Measurements from ENCODE around the gene NPIPB12. TPM values are rescaled to one million over a fixed set of nuclear protein-coding genes. Genes with fewer than 3 reads are reported as not detected.
"Not testable (repeated sequence)": the region's sequence is repeated elsewhere in the genome, so short reads cannot be mapped to it uniquely, and the experiment has no call there.

Gene NPIPB12
- 11.5 and 14.3 TPM in 2 replicates for total RNA-seq
- 39.0 and 48.2 TPM in 2 replicates for polyA plus RNA-seq

- H3K79me2 ChIP-seq; H3K9me3 ChIP-seq (ENCODE audit: low read depth); H3K4me3 ChIP-seq; DNase-seq (ENCODE audit: low spot score); H3K4me2 ChIP-seq; H3K4me1 ChIP-seq (ENCODE audit: insufficient read depth); H3K27ac ChIP-seq; H3K27me3 ChIP-seq; H3K36me3 ChIP-seq (replicated peaks; ENCODE audit: insufficient read depth, low read depth); H4K20me1 ChIP-seq (ENCODE audit: insufficient read depth, poor library complexity, severe bottlenecking); H2AFZ ChIP-seq; H3K9me2 ChIP-seq (replicated peaks; ENCODE audit: insufficient read depth): not testable (repeated sequence)
- WGBS (ENCODE audit: low lambda C conversion rate, missing lambda C conversion rate): no CpG with 5 or more reads among the region's 6 CpGs
Measured at GRCh38 chr16:29506308-29506707, at the start of gene NPIPB12. Gene NPIPB12, minus strand, starts transcription at chr16:29506408.

GRCh38 chr16:29521520-29521919 is 15.3 kb upstream of the NPIPB12 start:
- H3K4me1 ChIP-seq (ENCODE audit: insufficient read depth); DNase-seq (ENCODE audit: low spot score); H3K4me3 ChIP-seq; H3K9me3 ChIP-seq (ENCODE audit: low read depth); H3K79me2 ChIP-seq; H3K27ac ChIP-seq; H3K36me3 ChIP-seq (replicated peaks; ENCODE audit: insufficient read depth, low read depth); H3K9me2 ChIP-seq (replicated peaks; ENCODE audit: insufficient read depth); H4K20me1 ChIP-seq (ENCODE audit: insufficient read depth, poor library complexity, severe bottlenecking); H3K27me3 ChIP-seq; H3K4me2 ChIP-seq; H2AFZ ChIP-seq: not testable (repeated sequence)
- WGBS (ENCODE audit: low lambda C conversion rate, missing lambda C conversion rate): 44% methylated on average over 2 of the region's 5 CpGs

GRCh38 chr16:29482276-29482675 is 23.9 kb downstream of the NPIPB12 start:
- WGBS (ENCODE audit: low lambda C conversion rate, missing lambda C conversion rate): 92% methylated on average over 9 of the region's 12 CpGs
- H2AFZ ChIP-seq; H3K36me3 ChIP-seq (replicated peaks; ENCODE audit: insufficient read depth, low read depth); H3K4me3 ChIP-seq; H3K4me2 ChIP-seq; H3K79me2 ChIP-seq; H3K9me2 ChIP-seq (replicated peaks; ENCODE audit: insufficient read depth); H3K27me3 ChIP-seq; DNase-seq (ENCODE audit: low spot score); H3K4me1 ChIP-seq (ENCODE audit: insufficient read depth); H3K27ac ChIP-seq; H3K9me3 ChIP-seq (ENCODE audit: low read depth); H4K20me1 ChIP-seq (ENCODE audit: insufficient read depth, poor library complexity, severe bottlenecking): not testable (repeated sequence)

GRCh38 chr16:29472065-29472464 is 34.1 kb downstream of the NPIPB12 start:
- DNase-seq (ENCODE audit: low spot score); H3K9me3 ChIP-seq (ENCODE audit: low read depth); H3K79me2 ChIP-seq; H3K4me2 ChIP-seq; H3K4me3 ChIP-seq; H3K9me2 ChIP-seq (replicated peaks; ENCODE audit: insufficient read depth); H4K20me1 ChIP-seq (ENCODE audit: insufficient read depth, poor library complexity, severe bottlenecking); H2AFZ ChIP-seq; H3K27me3 ChIP-seq; H3K27ac ChIP-seq; H3K4me1 ChIP-seq (ENCODE audit: insufficient read depth); H3K36me3 ChIP-seq (replicated peaks; ENCODE audit: insufficient read depth, low read depth): not testable (repeated sequence)
- WGBS (ENCODE audit: low lambda C conversion rate, missing lambda C conversion rate): no CpG with 5 or more reads among the region's 4 CpGs

DNA sequence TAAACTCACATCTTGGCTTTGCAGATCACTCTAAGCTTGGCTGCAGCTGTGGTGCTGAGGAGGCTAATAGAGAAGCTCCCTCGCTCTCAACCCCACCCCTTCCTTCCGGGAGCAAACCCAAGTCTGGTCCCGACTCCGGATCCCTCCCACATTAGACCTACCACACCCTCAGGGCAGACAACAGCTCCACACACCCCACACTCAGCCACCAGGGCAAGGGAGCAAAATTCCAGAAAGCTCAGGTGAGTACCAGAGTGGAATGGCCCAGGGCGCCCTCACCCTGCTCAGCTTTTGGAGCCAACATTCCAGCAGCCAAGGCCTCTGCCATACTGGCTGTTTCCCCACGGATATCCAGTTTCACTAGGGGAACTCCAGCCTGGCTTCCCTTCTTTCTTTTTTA is 36.5 kb downstream of the NPIPB12 start:
- 50% methylated on average over 6 of the region's 6 CpGs for WGBS (ENCODE audit: low lambda C conversion rate, missing lambda C conversion rate)
- H2AFZ ChIP-seq; H3K9me3 ChIP-seq (ENCODE audit: low read depth); H4K20me1 ChIP-seq (ENCODE audit: insufficient read depth, poor library complexity, severe bottlenecking); H3K36me3 ChIP-seq (replicated peaks; ENCODE audit: insufficient read depth, low read depth); H3K4me3 ChIP-seq; H3K79me2 ChIP-seq; H3K27ac ChIP-seq; H3K4me1 ChIP-seq (ENCODE audit: insufficient read depth); H3K4me2 ChIP-seq; H3K27me3 ChIP-seq; H3K9me2 ChIP-seq (replicated peaks; ENCODE audit: insufficient read depth); DNase-seq (ENCODE audit: low spot score): not testable (repeated sequence)

DNA sequence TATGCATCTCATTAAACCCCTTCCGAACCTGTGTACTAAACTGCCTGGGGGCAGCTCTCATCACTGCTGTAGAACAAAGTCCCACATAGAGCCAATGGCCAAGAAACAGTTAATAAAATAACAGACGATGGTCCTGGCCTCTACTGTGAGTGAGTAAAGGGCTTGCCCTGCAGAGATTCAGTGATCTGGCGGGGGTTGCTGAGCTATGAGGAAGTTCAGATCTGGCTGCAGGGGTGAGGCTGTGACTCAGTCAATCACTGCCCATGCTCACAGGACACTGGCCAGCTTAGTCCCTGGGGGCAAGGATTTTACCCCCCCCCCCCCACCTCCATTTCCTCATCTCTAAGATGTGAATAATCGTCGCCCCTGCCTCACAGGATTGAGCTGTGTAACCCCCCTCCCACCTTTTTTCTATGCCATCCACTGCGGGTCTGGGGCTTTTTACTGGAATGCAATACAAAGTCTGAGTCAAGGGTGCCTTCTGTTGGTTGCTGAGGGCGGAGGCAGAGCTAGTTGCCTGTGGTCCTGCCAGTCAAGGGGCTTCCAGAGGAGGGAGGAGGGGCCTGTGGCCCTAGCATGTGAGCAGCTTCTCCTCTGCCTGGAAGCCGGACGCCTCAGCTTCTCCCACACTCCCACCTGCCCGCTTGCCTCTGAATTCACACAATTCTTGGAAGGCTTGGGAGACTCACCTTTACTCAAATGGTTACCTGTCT is 38.4 kb downstream of the NPIPB12 start:
- not testable (repeated sequence) for H3K9me2 ChIP-seq (replicated peaks; ENCODE audit: insufficient read depth); H3K27ac ChIP-seq; H3K4me3 ChIP-seq; H3K9me3 ChIP-seq (ENCODE audit: low read depth); H3K36me3 ChIP-seq (replicated peaks; ENCODE audit: insufficient read depth, low read depth); H3K27me3 ChIP-seq; H3K4me2 ChIP-seq; H3K4me1 ChIP-seq (ENCODE audit: insufficient read depth); H4K20me1 ChIP-seq (ENCODE audit: insufficient read depth, poor library complexity, severe bottlenecking); DNase-seq (ENCODE audit: low spot score); H3K79me2 ChIP-seq; H2AFZ ChIP-seq
- WGBS (ENCODE audit: low lambda C conversion rate, missing lambda C conversion rate): no CpG with 5 or more reads among the region's 10 CpGs

- not testable (repeated sequence) for H3K27me3 ChIP-seq; H2AFZ ChIP-seq; H3K4me3 ChIP-seq; H3K4me1 ChIP-seq (ENCODE audit: insufficient read depth); H4K20me1 ChIP-seq (ENCODE audit: insufficient read depth, poor library complexity, severe bottlenecking); DNase-seq (ENCODE audit: low spot score); H3K4me2 ChIP-seq; H3K27ac ChIP-seq; H3K36me3 ChIP-seq (replicated peaks; ENCODE audit: insufficient read depth, low read depth); H3K79me2 ChIP-seq; H3K9me2 ChIP-seq (replicated peaks; ENCODE audit: insufficient read depth); H3K9me3 ChIP-seq (ENCODE audit: low read depth)
- WGBS (ENCODE audit: low lambda C conversion rate, missing lambda C conversion rate): no CpG with 5 or more reads among the region's 33 CpGs
Measured at GRCh38 chr16:29466904-29467303, 39.3 kb downstream of the NPIPB12 start.

GRCh38 chr16:29465985-29466824 is 40.0 kb downstream of the NPIPB12 start:
- WGBS (ENCODE audit: low lambda C conversion rate, missing lambda C conversion rate): no CpG with 5 or more reads among the region's 57 CpGs
- H3K9me3 ChIP-seq (ENCODE audit: low read depth): not testable (repeated sequence)

GRCh38 chr16:29460647-29461030 is 45.6 kb downstream of the NPIPB12 start:
- not testable (repeated sequence) for H2AFZ ChIP-seq; H3K9me3 ChIP-seq (ENCODE audit: low read depth); H3K27ac ChIP-seq; H3K36me3 ChIP-seq (replicated peaks; ENCODE audit: insufficient read depth, low read depth); H3K4me3 ChIP-seq; DNase-seq (ENCODE audit: low spot score); H3K9me2 ChIP-seq (replicated peaks; ENCODE audit: insufficient read depth); H3K4me2 ChIP-seq; H4K20me1 ChIP-seq (ENCODE audit: insufficient read depth, poor library complexity, severe bottlenecking); H3K79me2 ChIP-seq; H3K27me3 ChIP-seq; H3K4me1 ChIP-seq (ENCODE audit: insufficient read depth)
- no CpG with 5 or more reads among the region's 9 CpGs for WGBS (ENCODE audit: low lambda C conversion rate, missing lambda C conversion rate)

More at GRCh38 chr16:29465985-29466824, 40.0 kb downstream of the NPIPB12 start:
- H3K4me1 ChIP-seq (ENCODE audit: insufficient read depth); H4K20me1 ChIP-seq (ENCODE audit: insufficient read depth, poor library complexity, severe bottlenecking); DNase-seq (ENCODE audit: low spot score); H3K27ac ChIP-seq; H3K9me2 ChIP-seq (replicated peaks; ENCODE audit: insufficient read depth); H3K27me3 ChIP-seq; H3K79me2 ChIP-seq; H3K4me3 ChIP-seq; H3K4me2 ChIP-seq; H2AFZ ChIP-seq; H3K36me3 ChIP-seq (replicated peaks; ENCODE audit: insufficient read depth, low read depth): not testable (repeated sequence)
